ENCODE results near the gene MTF1. TPM values are rescaled to one million over a fixed set of nuclear protein-coding genes. Genes with fewer than 3 reads are reported as not detected.

The MTF1 gene
- total RNA-seq, 1 experiment from 2014 or later = 21.2 TPM

- POLR2A ChIA-PET = no interaction called here
- DNase-seq (ENCODE audit: low read depth, low spot score) (no peak), ATAC-seq (no peak)
- Histone ChIP-seq H3K27ac (ENCODE audit: low read depth, low read length) (no peak overlapping the region), H3K4me1 (ENCODE audit: control insufficient read depth in 1 of 2, insufficient read depth in 2 of 2, low read length in 2 of 2) (peaks cover 2 to 20% of the 10 kb centered on the region in 2 experiments; a peak in 3 of 4 replicates), H3K9ac (ENCODE audit: low read length) (0 out of 2 replicates have a peak overlapping the region, but pooled peaks have one; percentile 35), H4K20me1 (ENCODE audit: insufficient read depth) (no peaks in the 10 kb centered on the region), H2AFZ (ENCODE audit: low read depth, low read length, poor library complexity, severe bottlenecking) (no peak overlapping the region), H3K9me2 (ENCODE audit: insufficient read depth) (no peaks in the 10 kb centered on the region), H3K36me3 (ENCODE audit: control insufficient read depth in 1 of 2, insufficient read depth in 2 of 2, low read length in 2 of 2) (peaks cover 0 to 4% of the 10 kb centered on the region in 2 experiments; a peak in 1 of 4 replicates), H3K79me2 (ENCODE audit: insufficient read depth, low read length) (no peaks in the 10 kb centered on the region), H3K27me3 (ENCODE audit: insufficient read depth, low read length) (no peaks in the 10 kb centered on the region), H3K4me2 (ENCODE audit: low read length) (no peak overlapping the region), H3K9me3 (ENCODE audit: control insufficient read depth in 1 of 2, insufficient read depth in 1 of 2, low read depth in 1 of 2, low read length in 2 of 2) (no peaks in the 10 kb centered on the region), H3K4me3 (replicated peaks in 1 of 2; ENCODE audit: low read depth in 1 of 2, low read length in 2 of 2) (no peak overlapping the region)
- RAD21 ChIA-PET (ENCODE audit: low non-redundant PET in 1 of 2, low total read pairs in 2 of 2, uncharacterized antibody in 2 of 2, unreplicated experiment in 2 of 2) = no interaction called here
- no TSS peak for BruUV-seq (replicated peaks)
- TF ChIP-seq POLR2AphosphoS5 (IDR thresholded peaks at IDR 0.05; ENCODE audit: low read depth, low read length) (no peak), ELF1 (IDR thresholded peaks at IDR 0.05; ENCODE audit: borderline replicate concordance, low read depth) (no peak), CEBPB (IDR thresholded peaks at IDR 0.05; ENCODE audit: low read depth) (no peak), CTCF (IDR thresholded peaks at IDR 0.05 in 2 of 3, conservative IDR thresholded peaks at IDR 0.05 in 1 of 3; ENCODE audit: borderline replicate concordance in 1 of 3, insufficient read depth in 1 of 3, low read depth in 2 of 3, low read length in 2 of 3) (no peak), ZFX (IDR thresholded peaks at IDR 0.05) (no peak), FOSL1 (IDR thresholded peaks at IDR 0.05; ENCODE audit: low read depth) (no peak), SRF (IDR thresholded peaks at IDR 0.05; ENCODE audit: low read depth) (no peak), EZH2phosphoT487 (IDR thresholded peaks at IDR 0.05; ENCODE audit: borderline replicate concordance) (no peak), POLR2A (IDR thresholded peaks at IDR 0.05; ENCODE audit: borderline replicate concordance, extremely low read depth, insufficient read depth, insufficient read length) (no peak), SP1 (IDR thresholded peaks at IDR 0.05; ENCODE audit: low read depth) (no peak), JUND (IDR thresholded peaks at IDR 0.05) (no peak; the same call in 1 of the 2 replicates)
- TF ChIP-seq, protein P1, sequence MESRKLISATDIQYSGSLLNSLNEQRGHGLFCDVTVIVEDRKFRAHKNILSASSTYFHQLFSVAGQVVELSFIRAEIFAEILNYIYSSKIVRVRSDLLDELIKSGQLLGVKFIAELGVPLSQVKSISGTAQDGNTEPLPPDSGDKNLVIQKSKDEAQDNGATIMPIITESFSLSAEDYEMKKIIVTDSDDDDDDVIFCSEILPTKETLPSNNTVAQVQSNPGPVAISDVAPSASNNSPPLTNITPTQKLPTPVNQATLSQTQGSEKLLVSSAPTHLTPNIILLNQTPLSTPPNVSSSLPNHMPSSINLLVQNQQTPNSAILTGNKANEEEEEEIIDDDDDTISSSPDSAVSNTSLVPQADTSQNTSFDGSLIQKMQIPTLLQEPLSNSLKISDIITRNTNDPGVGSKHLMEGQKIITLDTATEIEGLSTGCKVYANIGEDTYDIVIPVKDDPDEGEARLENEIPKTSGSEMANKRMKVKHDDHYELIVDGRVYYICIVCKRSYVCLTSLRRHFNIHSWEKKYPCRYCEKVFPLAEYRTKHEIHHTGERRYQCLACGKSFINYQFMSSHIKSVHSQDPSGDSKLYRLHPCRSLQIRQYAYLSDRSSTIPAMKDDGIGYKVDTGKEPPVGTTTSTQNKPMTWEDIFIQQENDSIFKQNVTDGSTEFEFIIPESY (IDR thresholded peaks at IDR 0.05; ENCODE audit: extremely low read depth, insufficient replicate concordance, low read length) = no peak
- TF ChIP-seq, protein P2, sequence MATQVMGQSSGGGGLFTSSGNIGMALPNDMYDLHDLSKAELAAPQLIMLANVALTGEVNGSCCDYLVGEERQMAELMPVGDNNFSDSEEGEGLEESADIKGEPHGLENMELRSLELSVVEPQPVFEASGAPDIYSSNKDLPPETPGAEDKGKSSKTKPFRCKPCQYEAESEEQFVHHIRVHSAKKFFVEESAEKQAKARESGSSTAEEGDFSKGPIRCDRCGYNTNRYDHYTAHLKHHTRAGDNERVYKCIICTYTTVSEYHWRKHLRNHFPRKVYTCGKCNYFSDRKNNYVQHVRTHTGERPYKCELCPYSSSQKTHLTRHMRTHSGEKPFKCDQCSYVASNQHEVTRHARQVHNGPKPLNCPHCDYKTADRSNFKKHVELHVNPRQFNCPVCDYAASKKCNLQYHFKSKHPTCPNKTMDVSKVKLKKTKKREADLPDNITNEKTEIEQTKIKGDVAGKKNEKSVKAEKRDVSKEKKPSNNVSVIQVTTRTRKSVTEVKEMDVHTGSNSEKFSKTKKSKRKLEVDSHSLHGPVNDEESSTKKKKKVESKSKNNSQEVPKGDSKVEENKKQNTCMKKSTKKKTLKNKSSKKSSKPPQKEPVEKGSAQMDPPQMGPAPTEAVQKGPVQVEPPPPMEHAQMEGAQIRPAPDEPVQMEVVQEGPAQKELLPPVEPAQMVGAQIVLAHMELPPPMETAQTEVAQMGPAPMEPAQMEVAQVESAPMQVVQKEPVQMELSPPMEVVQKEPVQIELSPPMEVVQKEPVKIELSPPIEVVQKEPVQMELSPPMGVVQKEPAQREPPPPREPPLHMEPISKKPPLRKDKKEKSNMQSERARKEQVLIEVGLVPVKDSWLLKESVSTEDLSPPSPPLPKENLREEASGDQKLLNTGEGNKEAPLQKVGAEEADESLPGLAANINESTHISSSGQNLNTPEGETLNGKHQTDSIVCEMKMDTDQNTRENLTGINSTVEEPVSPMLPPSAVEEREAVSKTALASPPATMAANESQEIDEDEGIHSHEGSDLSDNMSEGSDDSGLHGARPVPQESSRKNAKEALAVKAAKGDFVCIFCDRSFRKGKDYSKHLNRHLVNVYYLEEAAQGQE (IDR thresholded peaks at IDR 0.05; ENCODE audit: low read depth) = no peak
- intact Hi-C loops (cut with micrococcal nuclease) = no loop called here
- CTCF ChIA-PET = no interaction called here
Observed at GRCh38 chr1:37866491-37866890, 7.1 kb upstream of the MTF1 start.
